GM18505 (cell line): ENCODE results near the gene FAM163B.

Source experiments
- ATAC-seq: cut with Tn5 transposase; IDR thresholded peaks from one replicate; pipeline ENCODE4 v1.9.1; 2021; ENCODE audit not compliant: unreplicated experiment
- POLR2A ChIP-seq: IDR thresholded peaks from 4 replicates; pipeline ENCODE4 v1.6.1; 2011; ENCODE audit warnings: borderline replicate concordance; ENCODE audit not compliant: insufficient read depth, insufficient read length; ENCODE audit errors: extremely low read depth

The FAM163B gene

DNA sequence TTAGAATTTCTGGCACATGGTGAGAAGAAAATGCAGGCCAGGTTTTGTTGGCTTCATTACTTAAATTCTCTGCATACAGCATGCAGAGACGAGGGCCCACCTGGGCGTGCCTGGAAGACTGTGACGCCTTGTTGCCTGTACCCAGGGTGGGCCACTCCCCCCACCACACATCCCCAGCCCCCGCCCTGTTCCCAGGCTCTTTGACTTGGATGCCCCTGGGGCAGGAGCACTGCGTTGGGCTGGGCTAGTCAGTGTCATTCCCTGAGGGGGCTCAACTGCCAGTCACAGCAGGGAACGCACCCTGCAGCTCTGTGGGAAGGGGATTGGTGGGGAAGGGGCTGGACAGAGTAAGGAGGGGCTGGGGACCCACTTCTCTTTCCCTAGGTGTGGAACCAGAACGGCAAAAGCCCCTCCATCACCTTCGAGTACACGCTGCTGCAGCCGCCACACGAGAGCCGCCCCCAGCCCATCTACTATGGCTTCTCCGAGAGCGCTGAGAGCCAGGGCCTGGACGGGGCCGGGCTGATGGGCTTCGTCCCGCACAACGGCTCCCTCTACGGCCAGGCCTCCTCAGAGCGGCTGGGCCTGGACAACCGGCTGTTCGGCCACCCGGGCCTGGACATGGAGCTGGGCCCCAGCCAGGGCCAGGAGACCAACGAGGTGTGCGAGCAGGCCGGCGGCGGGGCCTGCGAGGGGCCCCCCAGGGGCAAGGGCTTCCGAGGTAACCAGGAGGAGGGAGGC, 55.0 kb downstream of the FAM163B start:
- ATAC-seq, result no peak
- no peak for TF ChIP-seq POLR2A

DNA sequence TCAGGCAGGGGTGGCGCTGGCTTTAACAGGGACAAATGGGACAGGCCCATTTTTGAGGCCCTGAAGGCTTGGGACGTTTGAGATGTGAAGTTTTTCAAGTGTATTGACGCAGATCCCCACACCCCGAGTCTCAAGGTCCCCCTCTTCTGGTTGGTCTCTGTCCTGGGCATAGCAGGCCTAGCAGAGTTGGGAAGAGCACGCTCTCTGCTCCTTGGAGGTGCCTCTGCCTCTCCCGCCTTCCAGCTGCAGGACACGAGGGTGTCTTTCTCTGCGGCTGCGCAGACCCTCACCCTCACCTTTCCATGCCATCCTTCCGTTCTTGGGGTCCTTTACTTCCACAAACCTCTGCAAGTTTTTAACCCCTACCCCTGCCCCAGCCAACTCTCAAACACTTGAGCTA, 56.1 kb downstream of the FAM163B start:
- no peak for TF ChIP-seq POLR2A
- ATAC-seq, result no peak

DNA sequence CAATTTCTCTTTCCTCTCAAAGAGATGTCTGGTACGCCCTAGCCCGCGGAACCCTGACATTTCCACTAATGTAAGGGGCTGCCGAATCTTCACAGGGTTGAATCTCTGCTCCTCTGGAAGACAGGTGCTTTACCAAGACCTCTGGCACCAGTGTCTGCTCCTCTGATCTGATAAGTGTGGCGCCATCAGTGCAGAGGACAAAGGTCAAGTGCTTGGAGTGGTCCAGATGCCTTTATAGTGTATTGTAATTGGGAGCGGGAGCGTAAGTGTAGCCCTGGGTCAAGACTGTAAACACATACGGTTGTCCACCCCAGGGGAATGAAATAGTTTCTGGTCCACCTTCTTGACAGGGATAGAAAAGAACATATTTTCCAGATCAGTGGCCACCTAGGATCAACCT, 57.0 kb downstream of the FAM163B start:
- no peak for ATAC-seq
- no peak for TF ChIP-seq POLR2A

DNA sequence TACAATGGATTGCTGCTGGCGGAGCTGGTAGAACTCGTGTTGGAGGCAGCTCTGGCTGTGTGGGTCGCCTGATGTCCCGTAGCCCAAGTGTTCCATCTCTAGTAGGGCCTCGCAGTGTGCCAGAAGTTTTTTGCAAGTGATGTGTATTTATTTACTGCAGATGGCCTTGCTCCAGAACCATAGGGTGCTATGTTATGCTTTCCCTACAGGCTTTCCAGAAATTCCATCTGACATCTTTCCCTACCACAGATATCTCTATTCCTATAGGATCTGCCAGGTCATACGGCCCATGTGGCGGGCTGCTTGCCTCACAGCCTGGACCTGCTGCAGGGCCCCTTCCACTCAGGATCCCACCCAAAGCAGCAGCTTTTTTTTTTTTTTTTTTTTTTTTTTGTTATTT, 57.7 kb downstream of the FAM163B start:
- no peak for ATAC-seq
- no peak for TF ChIP-seq POLR2A

DNA sequence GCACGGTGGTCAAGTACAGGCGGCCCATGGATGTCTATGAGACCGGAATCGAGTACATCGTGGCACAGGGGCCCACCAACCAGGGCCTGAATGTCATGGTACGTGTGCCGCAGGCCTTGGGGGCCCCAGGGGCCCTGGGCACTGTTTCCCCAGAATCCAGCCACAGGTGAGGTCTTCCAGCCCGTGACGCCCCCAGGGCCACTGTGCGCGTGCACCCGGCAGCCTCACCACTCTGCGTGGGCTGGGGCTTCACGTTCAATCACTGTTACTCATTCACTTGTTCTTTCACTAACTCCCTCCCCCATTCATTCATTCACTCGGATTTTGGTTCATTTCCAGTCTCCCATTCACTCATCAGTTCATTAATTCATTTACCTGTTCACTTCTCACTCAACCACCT, 62.1 kb downstream of the FAM163B start:
- ATAC-seq, result no peak
- TF ChIP-seq POLR2A, result no peak

DNA sequence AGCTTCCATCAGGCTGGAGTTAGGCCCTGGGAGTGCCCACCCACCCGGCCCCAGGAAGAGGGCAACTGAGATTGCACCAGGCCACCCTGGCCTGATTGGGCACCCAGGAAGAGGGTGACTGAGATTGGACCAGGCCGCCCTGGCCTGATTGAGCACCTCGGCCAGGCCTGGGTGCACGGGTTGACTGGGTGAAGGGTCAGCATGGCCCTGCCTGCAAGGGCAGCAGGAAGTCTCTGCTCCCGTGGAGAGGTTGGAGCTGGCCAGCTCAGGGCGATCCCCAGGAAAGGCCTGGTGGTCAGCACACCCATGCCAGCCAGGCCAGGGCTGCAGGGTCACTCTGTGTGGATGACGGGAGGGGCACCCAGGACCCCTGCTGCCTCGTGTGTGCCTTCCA, 62.9 kb downstream of the FAM163B start:
- ATAC-seq, result no peak
- no peak for TF ChIP-seq POLR2A

DNA sequence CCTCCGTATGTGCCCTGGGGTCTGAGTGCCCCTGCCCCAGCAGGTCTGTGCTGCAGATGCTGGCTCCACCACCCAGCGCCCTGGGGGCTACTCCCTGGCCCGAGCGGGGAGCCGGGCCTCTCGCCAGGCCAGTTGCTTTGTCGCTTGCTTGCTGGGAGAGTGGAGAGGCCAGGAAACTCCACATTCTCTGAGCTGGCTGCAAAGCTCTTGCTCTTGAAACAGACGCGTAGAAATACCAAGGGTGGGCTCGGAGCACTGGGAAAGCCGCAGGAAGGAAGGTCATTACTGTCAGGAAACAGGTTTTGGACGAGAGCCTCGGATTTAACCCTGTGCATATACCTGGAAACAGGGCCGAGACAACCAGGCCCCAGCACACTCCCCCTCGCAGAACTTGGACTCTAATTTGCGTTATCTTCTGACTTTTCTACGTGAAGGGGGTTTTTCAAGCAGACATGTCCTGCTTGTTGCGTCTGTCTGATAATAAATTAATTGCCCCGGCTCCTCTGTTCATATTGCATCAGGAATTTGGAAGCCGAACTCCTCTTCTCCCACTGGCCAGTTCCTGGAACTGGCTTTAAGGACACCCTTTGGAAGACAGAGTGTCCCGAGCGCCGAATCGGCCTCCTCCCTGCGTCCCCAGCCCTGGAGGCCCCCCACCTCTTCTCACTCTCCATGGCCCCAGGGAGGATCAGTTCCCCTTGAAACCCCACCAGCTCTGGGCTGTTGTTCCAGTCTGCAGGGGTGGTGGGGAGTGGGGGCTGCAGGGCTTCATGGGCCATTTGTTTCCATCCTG, 63.5 kb downstream of the FAM163B start:
- ATAC-seq, result no peak
- no peak for TF ChIP-seq POLR2A

DNA sequence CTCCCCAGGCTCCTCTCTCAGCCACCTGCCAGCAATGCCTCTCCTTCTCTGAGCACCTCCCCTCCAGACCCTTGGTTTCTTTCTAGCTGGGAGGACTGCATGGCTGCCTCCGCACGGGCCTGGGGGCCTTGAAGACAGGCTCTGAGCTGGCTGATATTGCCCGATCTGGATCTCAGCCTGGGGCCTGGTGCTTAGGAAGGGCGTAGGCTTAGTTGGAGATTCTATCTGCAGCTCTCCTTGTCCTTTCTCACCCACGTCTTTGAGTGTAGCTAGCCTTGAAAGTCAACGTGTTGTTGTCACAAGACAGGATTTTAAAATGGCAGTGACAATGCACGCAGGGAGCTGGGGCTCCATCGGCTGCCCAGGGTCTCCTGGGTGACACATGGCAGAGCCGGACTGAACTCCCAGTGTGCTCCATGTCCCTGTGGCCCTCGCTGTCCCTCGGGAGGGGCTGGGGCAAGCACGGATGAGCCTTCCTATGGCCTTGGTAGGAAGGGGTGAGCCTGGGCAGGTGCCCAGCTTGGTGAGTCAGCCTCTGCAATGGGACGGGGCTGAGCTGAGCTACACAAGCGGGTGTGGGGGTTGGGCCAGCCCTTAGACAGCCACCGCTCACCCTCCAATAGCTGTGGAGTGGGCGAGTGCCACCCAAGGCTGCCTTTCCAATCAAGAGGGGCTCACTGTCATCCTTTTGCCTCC, 65.3 kb downstream of the FAM163B start:
- no peak for TF ChIP-seq POLR2A

DNA sequence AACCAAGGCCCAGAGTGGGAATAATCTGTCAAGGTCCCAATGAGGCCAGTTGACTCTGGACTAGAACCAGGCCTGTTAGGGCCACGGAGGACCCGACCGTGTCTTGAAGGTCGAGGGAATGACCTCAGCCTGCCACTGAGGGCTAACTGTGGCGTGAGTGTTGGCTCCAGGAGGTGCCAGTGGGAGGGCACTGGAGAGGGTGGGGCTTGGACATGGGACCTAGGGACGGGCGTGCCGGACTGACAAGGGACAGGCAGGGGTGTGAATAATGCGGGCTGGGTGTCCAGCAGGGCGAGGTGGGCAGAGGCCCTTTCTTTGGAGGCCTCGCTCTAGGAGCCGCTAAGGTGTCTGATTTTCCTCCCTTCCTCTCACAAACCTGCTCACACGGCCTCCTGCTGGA, 67.2 kb downstream of the FAM163B start:
- no peak for TF ChIP-seq POLR2A
- no peak for ATAC-seq

More for the DNA sequence above, 65.3 kb downstream of the FAM163B start:
- no peak for ATAC-seq

DNA sequence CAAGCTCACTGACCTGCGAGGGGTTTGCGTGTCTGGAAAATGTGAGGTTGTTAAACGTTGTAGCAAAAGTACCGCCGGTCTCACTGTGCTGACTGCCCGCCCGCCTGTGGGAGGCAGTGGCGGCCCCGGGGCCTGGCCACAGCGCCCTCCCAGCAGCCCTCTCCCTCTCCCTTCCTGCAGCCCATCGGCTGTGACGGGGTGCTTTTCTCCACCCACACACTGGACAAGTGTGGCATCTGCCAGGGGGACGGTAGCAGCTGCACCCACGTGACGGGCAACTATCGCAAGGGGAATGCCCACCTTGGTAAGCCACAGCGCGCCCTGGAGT, 68.5 kb downstream of the FAM163B start:
- no peak for ATAC-seq
- TF ChIP-seq POLR2A, result no peak

DNA sequence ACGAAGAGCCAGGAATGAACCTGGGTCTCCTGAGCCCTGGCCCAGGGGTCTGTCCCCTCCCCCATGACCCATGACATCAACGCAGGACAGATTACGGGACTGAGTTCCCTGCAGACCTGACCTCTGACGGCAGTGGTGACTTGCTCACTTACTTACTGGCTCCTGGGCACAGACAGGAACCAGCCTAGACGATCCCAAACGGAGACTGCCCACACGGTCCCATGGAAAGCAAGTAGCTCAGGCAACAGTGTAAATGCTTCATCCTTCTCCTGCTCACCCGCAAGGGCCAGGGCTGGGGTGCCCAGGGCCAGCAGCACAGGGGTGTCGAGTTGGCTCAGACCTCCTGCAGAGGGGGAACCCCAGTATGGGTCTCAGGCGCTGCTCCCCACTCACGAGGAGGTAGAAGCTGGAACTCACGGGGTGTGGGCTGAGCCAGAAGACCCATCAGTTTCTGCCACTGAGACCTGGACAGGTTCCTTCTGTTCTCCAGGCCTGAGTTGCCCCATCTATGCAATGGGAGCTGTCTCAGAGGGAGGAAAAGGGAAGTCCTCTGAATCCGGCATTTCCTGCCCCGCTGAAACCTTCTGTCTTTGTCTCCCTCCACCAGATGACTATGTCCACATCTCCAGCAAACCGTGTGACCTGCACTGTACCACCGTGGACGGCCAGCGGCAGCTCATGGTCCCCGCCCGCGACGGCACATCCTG, 69.0 kb downstream of the FAM163B start:
- no peak for TF ChIP-seq POLR2A
- ATAC-seq, result no peak

DNA sequence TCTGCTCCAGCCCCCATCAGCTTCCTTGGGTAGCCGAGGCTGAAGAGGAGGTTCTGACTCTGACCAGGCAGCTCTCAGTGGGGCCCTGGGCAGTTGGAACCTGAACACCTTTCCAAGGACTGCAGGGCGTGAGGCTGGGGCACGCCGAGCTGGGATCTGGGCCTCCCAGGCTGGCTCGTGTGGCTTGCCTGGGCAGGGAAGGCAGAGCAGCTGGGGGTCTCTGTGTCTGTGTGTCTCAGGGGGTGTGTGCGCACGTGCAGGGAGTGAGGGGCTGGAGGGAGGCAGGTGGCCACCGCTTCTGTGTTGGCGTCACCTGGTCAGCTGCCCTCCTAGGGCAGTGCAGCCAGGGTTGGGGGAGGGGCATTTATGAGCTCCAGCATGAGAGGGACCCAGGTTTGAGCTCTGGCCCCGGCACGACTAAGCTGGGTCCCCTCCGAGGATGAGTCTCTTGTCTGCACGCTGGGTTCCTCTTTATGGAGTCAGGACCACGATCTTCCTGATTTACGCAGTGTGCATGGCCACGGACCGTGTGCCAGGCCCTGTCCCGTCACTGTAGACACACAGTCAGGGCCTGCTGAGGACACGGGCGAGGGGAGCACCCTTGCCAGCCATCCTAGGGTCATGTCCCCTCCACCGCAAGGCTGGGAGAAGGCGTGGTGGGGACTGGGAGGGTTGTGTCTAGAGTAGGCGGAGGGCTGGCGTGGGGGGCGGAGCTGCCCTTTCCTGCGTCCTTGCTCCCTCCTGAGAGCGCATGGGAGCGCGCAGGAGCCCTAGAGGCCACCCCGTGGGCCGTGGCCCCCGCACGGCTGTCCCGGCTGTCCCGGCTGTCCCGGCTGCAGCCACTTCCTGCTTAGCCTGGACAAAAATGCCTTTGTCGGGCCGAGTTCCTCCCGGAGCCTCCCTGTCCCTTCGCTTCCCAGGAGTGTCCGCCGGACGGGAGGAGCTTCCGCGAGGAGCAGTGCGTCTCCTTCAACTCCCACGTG, 70.0 kb downstream of the FAM163B start:
- TF ChIP-seq POLR2A, result no peak
- ATAC-seq, result no peak
